ENCODE measurements around the gene KY.

DNA sequence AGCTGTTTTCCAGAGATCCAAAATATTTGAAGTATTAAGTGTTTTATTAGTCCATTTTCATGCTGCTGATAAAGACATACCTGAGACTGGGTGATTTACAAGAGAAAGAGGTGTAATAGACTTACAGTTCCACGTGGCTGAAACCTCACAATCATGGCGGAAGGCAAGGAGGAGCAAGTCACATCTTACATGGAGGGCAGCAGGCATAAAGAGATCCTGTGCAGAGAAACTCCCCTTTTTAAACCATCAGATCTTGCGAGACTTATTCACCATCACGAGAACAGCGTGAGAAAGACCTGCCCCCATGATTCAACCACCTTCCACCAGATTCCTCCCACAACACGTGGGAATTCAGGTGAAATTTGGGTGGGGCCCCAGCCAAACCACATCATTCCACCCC is 82.0 kb downstream of the KY start:
- TF ChIP-seq POLR2AphosphoS5 (IDR thresholded peaks at IDR 0.05; ENCODE audit: borderline replicate concordance, low read depth, low read length) (no peak), EZH2 (IDR thresholded peaks at IDR 0.05) (no peak)

Data from SK-N-MC (cell line).